Activated CD8-positive, alpha-beta memory T cell treated with anti-CD3 and anti-CD28 coated beads, Interleukin-2, amount 10 ng/mL, durations not matched to agents 7 days and 5 days (primary cell): ENCODE measurements around the gene WDHD1. TPM values are rescaled to one million over a fixed set of nuclear protein-coding genes. Genes with fewer than 3 reads are reported as not detected.
"Not testable (repeated sequence)": the region's sequence is repeated elsewhere in the genome, so short reads cannot be mapped to it uniquely, and the experiment has no call there.

Experiments
- ATAC-seq: fragments of 150-1000 bp; cut with Tn5 transposase; one replicate; pipeline ENCODE4 v1.10.0; 2021; ENCODE audit warnings: moderate library complexity
- CTCF ChIA-PET: fragments of 350-600 bp; sonication (Branson Sonifier 250); formaldehyde crosslinking; loops from one replicate; lab custom pipeline; 2021; ENCODE audit warnings: antibody characterized with exemption; lab: Charles Lee
- DNase-seq: peaks from one replicate; pipeline ENCODE4 v3.0.0-alpha.2; 2020
- H3K27ac Mint-ChIP-seq: one replicate; pipeline ENCODE4 v1.8.0; 2021; ENCODE audit warnings: mild to moderate bottlenecking, mixed read lengths
- H3K27me3 Mint-ChIP-seq: one replicate; pipeline ENCODE4 v1.8.0; 2021; ENCODE audit warnings: mixed read lengths
- H3K36me3 Mint-ChIP-seq: one replicate; pipeline ENCODE4 v1.8.0; 2021; ENCODE audit warnings: mild to moderate bottlenecking, mixed read lengths
- H3K4me1 Mint-ChIP-seq: one replicate; pipeline ENCODE4 v1.8.0; 2021; ENCODE audit warnings: mixed read lengths
- H3K4me3 Mint-ChIP-seq: one replicate; pipeline ENCODE4 v1.8.0; 2021; ENCODE audit warnings: mild to moderate bottlenecking, moderate library complexity, mixed read lengths
- H3K9me3 Mint-ChIP-seq: one replicate; pipeline ENCODE4 v1.8.0; 2022; ENCODE audit warnings: low read depth, mixed read lengths
- total RNA-seq, 2 experiments: library from RNA; stranded (reverse); gene quantifications; one replicate each; pipeline ENCODE4 v1.2.3, GENCODE V29; 2021

WDHD1 gene, protein sequence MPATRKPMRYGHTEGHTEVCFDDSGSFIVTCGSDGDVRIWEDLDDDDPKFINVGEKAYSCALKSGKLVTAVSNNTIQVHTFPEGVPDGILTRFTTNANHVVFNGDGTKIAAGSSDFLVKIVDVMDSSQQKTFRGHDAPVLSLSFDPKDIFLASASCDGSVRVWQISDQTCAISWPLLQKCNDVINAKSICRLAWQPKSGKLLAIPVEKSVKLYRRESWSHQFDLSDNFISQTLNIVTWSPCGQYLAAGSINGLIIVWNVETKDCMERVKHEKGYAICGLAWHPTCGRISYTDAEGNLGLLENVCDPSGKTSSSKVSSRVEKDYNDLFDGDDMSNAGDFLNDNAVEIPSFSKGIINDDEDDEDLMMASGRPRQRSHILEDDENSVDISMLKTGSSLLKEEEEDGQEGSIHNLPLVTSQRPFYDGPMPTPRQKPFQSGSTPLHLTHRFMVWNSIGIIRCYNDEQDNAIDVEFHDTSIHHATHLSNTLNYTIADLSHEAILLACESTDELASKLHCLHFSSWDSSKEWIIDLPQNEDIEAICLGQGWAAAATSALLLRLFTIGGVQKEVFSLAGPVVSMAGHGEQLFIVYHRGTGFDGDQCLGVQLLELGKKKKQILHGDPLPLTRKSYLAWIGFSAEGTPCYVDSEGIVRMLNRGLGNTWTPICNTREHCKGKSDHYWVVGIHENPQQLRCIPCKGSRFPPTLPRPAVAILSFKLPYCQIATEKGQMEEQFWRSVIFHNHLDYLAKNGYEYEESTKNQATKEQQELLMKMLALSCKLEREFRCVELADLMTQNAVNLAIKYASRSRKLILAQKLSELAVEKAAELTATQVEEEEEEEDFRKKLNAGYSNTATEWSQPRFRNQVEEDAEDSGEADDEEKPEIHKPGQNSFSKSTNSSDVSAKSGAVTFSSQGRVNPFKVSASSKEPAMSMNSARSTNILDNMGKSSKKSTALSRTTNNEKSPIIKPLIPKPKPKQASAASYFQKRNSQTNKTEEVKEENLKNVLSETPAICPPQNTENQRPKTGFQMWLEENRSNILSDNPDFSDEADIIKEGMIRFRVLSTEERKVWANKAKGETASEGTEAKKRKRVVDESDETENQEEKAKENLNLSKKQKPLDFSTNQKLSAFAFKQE
- total RNA-seq = 10 to 100 TPM; 57.4 to 57.7 TPM

DNA sequence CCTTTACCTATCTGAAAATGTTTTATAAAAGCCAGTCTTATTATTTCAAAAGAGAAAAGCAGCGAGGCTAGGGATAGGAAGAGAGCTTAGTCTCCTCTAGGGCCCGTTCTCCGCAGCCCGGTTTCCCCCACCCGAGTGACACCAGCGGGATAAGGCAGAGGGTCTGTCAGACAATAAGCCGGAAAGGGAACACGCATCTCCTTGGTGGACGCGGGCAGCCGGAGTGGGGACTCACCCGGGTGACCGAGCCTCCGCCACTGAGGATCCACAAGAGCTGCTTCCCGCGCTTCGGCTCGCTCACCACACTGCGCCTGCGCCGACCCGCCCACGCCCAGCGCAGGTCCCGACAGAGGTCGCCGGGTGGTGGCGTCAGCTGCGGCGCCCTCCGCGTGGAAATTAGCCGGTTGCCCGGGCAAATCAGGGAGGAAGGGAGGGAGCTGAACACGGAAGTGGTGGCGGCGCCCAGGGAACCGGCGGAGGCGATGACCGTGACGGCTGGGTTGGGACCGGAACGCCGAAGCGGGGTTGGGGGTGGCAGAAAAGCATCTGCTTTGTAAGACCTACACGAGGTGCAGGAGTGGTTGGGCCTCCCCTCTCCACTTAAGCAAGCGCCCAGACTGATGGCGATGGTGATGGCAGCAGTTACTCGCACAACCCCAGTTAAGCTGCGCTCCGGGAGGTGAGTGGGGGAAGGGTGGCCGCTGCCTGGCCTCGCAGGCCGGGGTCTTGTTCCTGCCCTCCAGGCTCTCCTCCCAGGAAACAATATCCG is at the start of gene WDHD1, which contains the start of gene SOCS4:
Gene WDHD1, minus strand, starts transcription at position 307 of the 769 bp plus-strand sequence. CDS start 312 bp downstream, outside the sequence.
Gene SOCS4, plus strand, starts transcription at position 444 of the 769 bp plus-strand sequence. CDS start 15,806 bp downstream, outside the sequence.
- ATAC-seq (peak; percentile 94), DNase-seq (peak; percentile 98)
- Mint-ChIP-seq H3K27me3 (no peaks in the 10 kb centered on the region), H3K27ac (peak within 1 kb of the TSS; percentile 95), H3K4me1 (peaks cover 54% of the 10 kb centered on the region), H3K9me3 (no peaks in the 10 kb centered on the region), H3K4me3 (peak within 1 kb of the TSS; percentile 95), H3K36me3 (peaks cover 24% of the 10 kb centered on the region)
- CTCF ChIA-PET = interaction anchor here (0.9 to 3.7 kb wide), 11 partner anchors 12 to 307 kb away, joined by 3 to 43 read pairs (median 4); partner anchors contain the start of gene MAPK1IP1L

DNA sequence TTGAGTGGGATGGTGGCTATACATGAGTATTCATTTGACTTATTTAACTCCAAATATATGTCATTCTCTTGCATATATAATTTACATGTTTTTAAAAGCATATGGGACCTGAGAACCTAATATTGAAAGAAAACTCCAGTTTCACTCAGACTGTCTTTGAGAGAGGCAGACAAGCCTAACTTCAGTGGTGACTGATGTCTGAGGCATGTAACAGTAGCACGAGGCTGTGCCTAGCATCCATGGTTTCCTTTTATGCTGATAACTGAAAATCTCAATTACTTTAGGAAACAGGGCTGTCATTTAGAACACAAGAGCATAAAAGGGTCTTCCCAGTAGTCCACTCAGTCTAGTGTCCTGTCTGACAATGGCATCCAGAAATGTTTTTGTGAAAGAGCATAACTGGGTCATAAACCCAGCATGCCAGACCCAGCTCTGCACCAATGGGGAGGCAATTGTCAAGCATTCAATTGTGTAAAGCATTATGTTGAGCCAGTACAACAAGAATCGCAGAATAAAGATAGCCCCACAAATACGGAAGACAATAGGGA is 48.8 kb upstream of the WDHD1 start:
- Mint-ChIP-seq H3K4me3 (peak overlapping the region; percentile 55), H3K27me3 (no peaks in the 10 kb centered on the region), H3K9me3 (no peaks in the 10 kb centered on the region), H3K4me1 (peaks cover 45% of the 10 kb centered on the region), H3K36me3 (no peaks in the 10 kb centered on the region), H3K27ac (peak overlapping the region; percentile 82)
- DNase-seq (no peak), ATAC-seq (no peak)
- CTCF ChIA-PET = interaction anchor here (1.0 kb wide), 1 partner anchor 24 kb away, joined by 8 read pairs; the partner anchor contains the start of gene MAPK1IP1L

DNA sequence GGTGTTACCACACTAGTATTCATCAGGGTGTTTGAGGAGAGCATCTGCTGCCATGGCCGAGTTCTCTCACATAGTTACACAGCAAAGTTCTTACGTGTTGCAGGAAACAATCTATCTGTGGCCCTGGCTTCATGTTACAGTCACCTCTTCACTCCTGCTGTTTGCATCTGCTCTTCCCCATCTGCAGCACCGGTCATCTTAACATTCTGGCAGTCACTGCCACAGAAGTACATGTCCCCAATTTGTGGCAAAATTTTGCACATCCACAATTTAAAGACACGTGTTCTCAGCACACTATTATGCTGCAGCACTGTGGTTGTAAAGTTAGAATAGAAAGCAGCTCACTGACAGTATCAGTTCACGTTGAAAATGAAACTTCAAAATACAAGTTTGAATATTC is 47.8 kb upstream of the WDHD1 start:
- Mint-ChIP-seq H3K9me3 (no peaks in the 10 kb centered on the region), H3K4me1 (peaks cover 45% of the 10 kb centered on the region), H3K36me3 (no peaks in the 10 kb centered on the region), H3K27ac (peak overlapping the region; percentile 82), H3K27me3 (no peaks in the 10 kb centered on the region), H3K4me3 (peak overlapping the region; percentile 55)
- CTCF ChIA-PET = interaction anchor here (0.6 to 1.1 kb wide), 4 partner anchors 12 to 106 kb away, joined by 3 to 8 read pairs (median 4); partner anchors contain the start of gene MAPK1IP1L
- ATAC-seq = peak; percentile 62
- DNase-seq = peak; percentile 54

DNA sequence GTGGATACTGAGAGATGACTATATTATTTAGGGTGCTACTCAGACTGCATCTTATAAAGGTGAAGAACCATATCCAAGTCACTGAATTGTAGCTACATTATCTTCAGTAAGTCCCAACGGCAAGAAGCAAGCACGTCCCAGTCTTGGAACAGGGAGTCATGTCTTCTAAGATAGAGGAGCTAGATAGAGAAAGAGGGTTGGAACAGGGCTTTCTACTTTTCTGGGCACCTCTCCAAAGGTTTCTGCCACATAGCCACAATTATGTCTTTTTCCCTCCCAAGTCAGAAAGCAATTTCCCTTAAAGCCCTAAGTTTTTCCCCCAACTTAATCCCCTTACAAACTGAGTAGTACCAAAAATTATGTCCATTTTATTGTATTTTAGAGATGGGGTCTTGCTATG is 47.0 kb upstream of the WDHD1 start:
- CTCF ChIA-PET = interaction anchor here (3.9 kb wide), 1 partner anchor 22 kb away, joined by 24 read pairs; the partner anchor contains the start of gene MAPK1IP1L
- H3K36me3 Mint-ChIP-seq = no peaks in the 10 kb centered on the region
- no peak for ATAC-seq
- H3K27me3 Mint-ChIP-seq = no peaks in the 10 kb centered on the region
- no peak for DNase-seq
- peaks cover 45% of the 10 kb centered on the region for H3K4me1 Mint-ChIP-seq
- no peaks in the 10 kb centered on the region for H3K9me3 Mint-ChIP-seq
- no peak overlapping the region for H3K4me3 Mint-ChIP-seq
- H3K27ac Mint-ChIP-seq = no peak overlapping the region

DNA sequence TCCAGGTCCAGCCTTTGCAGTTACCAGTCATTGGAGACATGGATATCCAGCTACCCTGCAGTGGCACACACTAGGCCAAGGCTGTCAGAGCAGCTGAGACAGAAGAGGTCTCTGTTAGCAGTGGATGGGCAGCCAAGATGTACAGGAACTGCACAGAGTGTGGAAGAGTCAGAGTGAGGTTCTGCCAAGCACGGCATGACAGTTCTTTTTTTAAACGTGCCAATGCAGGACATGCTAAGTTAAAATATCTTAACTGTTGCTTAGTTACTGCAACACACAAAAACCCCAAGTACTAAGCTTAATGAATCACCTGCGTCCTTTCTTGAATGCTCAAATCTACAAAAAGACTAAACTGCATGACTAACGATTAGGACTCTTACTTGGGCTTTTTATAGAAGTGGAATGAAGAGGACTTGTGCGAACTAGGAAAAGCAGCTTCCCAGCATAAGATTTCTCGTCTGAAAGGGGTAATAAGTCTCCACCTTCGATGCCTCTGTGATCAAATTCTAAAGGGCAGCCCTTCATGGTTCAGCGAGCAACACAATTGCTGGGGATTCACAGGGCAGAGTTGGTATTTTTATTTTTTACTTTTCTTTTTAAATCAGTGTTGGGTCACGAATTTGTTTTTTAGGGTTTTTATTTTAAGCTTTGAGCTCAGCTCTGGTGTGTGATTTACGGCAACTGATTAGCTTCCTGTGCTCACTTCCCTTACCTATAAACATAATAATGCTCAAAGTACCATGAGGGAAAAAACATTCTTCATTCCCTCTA is 45.2 kb upstream of the WDHD1 start:
- Mint-ChIP-seq H3K27me3 (no peaks in the 10 kb centered on the region), H3K36me3 (peaks cover 13% of the 10 kb centered on the region), H3K27ac (peak overlapping the region; percentile 77), H3K4me3 (peak overlapping the region; percentile 36), H3K4me1 (peaks cover 42% of the 10 kb centered on the region), H3K9me3 (no peaks in the 10 kb centered on the region)
- peak; percentile 52 for DNase-seq
- ATAC-seq = peak; percentile 70
- CTCF ChIA-PET = interaction anchor here (0.6 to 3.9 kb wide), 9 partner anchors 12 to 344 kb away, joined by 3 to 24 read pairs (median 3); partner anchors contain the start of gene MAPK1IP1L

DNA sequence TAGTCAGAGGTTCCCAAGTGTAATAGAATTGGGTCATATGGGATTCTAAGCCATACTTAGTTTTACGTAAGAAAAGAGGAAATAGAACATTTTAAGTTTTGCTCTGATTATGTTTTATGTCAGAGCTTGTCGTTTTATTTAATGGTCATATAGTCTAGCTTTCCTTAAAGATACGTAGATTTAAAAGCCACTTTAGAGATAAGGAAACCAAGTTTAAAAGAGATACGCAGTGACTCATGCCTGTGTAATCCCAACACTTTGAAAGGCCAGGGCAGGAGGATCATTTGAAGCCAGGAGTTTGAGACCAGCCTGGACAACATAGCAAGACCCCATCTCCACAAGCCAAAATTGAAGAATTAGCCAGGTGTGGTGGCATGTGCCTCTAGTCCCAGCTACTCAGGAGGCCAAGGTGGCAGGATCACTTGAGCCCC is 44.1 kb upstream of the WDHD1 start:
- Mint-ChIP-seq H3K4me1 (peaks cover 40% of the 10 kb centered on the region), H3K36me3 (peaks cover 20% of the 10 kb centered on the region), H3K27ac (no peak overlapping the region), H3K9me3 (no peaks in the 10 kb centered on the region), H3K4me3 (no peak overlapping the region), H3K27me3 (no peaks in the 10 kb centered on the region)
- ATAC-seq = no peak
- CTCF ChIA-PET = interaction anchor here (1.9 to 3.9 kb wide), 2 partner anchors 11 to 19 kb away, joined by 7 to 24 read pairs; partner anchors contain the start of gene MAPK1IP1L
- no peak for DNase-seq

DNA sequence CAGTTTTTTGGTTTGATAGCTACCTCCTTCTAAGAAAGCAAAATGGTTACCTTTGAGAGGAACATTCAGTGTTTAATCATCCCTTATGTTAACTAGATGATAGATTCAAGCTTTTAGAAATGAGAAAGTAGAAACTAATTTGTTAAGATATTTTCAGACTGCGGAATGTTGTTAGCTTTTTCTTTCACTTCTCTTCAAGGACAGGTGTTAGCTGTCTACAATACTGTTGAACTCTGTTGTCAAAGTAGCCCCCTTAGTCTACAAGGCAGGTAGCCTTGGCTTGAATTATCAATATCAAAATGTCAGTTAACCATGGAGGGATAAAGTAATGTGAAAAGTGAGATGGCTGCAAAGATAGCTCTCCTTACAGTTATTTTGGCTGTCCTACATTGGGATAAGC is 39.3 kb upstream of the WDHD1 start:
- H3K36me3 Mint-ChIP-seq = peaks cover 49% of the 10 kb centered on the region
- H3K9me3 Mint-ChIP-seq = no peaks in the 10 kb centered on the region
- H3K4me1 Mint-ChIP-seq = peaks cover 12% of the 10 kb centered on the region
- no peak for DNase-seq
- H3K27me3 Mint-ChIP-seq = no peaks in the 10 kb centered on the region
- no peak overlapping the region for H3K4me3 Mint-ChIP-seq
- H3K27ac Mint-ChIP-seq = no peak overlapping the region
- CTCF ChIA-PET = interaction anchor here (0.7 to 1.9 kb wide), 3 partner anchors 10 to 26 kb away, joined by 3 to 6 read pairs (median 3); partner anchors contain the start of gene MAPK1IP1L
- no peak for ATAC-seq

DNA sequence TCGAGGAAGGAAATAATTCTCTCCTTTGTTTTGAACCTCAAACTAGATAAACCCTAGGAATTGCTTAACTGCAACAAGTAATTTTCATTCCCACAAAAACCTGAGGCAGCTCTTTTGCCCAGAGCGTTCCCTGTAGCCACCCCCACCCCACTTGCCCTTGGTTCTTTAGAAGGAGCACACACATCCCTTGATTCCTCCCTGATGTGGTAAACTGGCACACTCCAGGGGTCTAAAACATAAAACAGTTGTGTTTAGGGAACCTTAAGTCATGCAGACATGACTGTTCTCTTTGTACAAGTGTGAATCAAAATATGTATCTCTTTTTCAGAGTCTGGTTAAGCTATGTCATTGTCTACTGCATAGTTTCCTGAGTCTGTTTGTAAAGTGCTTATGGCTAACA is 38.5 kb upstream of the WDHD1 start:
- DNase-seq (no peak), ATAC-seq (no peak)
- Mint-ChIP-seq H3K9me3 (no peaks in the 10 kb centered on the region), H3K27ac (no peak overlapping the region), H3K4me3 (no peak overlapping the region), H3K27me3 (no peaks in the 10 kb centered on the region), H3K4me1 (peaks cover 13% of the 10 kb centered on the region), H3K36me3 (peaks cover 56% of the 10 kb centered on the region)
- CTCF ChIA-PET = interaction anchor here (0.7 to 1.9 kb wide), 3 partner anchors 14 to 38 kb away, joined by 3 to 6 read pairs (median 3); partner anchors contain the start of genes MAPK1IP1L, SOCS4 and WDHD1

DNA sequence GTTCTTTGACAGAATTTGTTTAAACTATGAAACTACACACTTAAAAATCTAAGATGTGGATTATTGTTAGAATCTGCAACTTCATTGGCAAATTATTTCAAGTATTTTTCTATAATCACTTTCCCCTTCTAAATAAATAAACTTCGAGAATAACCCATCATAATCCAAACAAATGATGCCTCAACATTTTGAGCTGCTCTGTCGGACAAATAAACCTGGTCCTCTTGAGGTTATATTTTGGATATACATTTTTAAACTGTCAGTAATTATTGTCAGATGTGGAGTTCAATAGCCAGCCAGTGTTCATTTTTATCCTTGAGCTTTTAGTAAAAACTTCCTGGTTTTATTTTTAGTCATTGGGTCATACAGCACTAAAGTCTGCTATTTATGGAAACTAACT is 38.0 kb upstream of the WDHD1 start:
- not testable (repeated sequence) for H3K4me3 Mint-ChIP-seq, H3K27me3 Mint-ChIP-seq
- peaks cover 58% of the 10 kb centered on the region for H3K36me3 Mint-ChIP-seq

DNA sequence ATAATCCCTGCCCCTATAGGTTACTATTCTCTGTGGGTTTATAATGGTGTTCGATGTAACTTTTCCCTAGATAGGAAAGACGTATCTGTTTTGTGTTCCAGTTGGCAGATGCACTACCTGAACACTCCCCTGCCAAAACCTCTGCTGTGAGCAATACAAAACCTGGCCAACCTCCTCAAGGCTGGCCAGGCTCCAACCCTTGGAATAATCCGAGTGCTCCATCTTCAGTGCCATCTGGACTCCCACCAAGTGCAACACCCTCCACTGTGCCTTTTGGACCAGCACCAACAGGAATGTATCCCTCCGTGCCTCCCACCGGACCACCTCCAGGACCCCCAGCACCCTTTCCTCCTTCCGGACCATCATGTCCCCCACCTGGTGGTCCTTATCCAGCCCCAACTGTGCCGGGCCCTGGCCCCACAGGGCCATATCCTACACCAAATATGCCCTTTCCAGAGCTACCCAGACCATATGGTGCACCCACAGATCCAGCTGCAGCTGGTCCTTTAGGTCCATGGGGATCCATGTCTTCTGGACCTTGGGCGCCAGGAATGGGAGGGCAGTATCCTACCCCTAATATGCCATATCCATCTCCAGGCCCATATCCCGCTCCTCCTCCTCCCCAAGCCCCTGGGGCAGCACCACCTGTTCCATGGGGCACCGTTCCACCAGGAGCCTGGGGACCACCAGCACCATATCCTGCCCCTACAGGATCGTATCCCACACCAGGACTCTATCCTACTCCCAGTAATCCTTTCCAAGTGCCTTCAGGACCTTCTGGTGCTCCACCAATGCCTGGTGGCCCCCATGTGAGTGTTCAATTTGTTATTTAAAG is 35.8 kb upstream of the WDHD1 start:
- H3K9me3 Mint-ChIP-seq = no peaks in the 10 kb centered on the region

More for the DNA sequence above, 38.0 kb upstream of the WDHD1 start:
- not testable (repeated sequence) for ATAC-seq, DNase-seq, H3K9me3 Mint-ChIP-seq, H3K27ac Mint-ChIP-seq
- CTCF ChIA-PET = interaction anchor here (0.7 to 0.8 kb wide), 2 partner anchors 14 to 38 kb away, joined by 3 read pairs; partner anchors contain the start of genes MAPK1IP1L, SOCS4 and WDHD1
- H3K4me1 Mint-ChIP-seq = peaks cover 13% of the 10 kb centered on the region

More for the DNA sequence above, 35.8 kb upstream of the WDHD1 start:
- CTCF ChIA-PET = interaction anchor here (1.0 to 1.2 kb wide), 2 partner anchors 11 to 16 kb away, joined by 3 read pairs; partner anchors contain the start of gene MAPK1IP1L
- ATAC-seq (no peak), DNase-seq (no peak)
- Mint-ChIP-seq H3K27me3 (no peaks in the 10 kb centered on the region), H3K27ac (no peak overlapping the region), H3K4me1 (peaks cover 23% of the 10 kb centered on the region), H3K36me3 (peaks cover 66% of the 10 kb centered on the region), H3K4me3 (no peak overlapping the region)
